Inflammatory macrophage treated with lipopolysaccharide for 1 hour (primary cell): ENCODE results near the gene INHBB.
"Not testable (repeated sequence)": the region's sequence is repeated elsewhere in the genome, so short reads cannot be mapped to it uniquely, and the experiment has no call there.

Experiments used
- DNase-seq, 2 donors: peaks; one replicate each; pipeline ENCODE4 v3.0.0-alpha.2; 2020 to 2022

Gene INHBB

GRCh38 chr2:120316528-120317179 lies 29.3 kb upstream of the INHBB start:
- no peak for DNase-seq

DNA sequence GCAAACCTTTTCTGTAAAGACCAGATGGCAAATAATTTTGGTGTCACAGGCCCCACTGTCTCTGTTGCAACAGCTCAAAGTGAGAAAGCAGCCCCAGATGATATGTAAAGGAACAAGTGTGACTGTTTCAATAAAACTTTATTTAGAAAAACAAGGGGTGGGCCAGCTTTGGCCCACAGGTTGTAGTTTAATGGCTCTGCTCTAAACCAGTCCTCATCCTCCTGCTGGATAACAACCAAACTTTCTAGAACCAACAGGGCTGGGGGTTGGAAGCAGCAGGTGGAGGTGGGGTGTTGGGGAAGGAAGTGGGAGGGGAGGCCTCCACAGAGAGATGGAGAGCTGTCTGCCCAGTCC lies 28.8 kb upstream of the INHBB start:
- no peak for DNase-seq

DNA sequence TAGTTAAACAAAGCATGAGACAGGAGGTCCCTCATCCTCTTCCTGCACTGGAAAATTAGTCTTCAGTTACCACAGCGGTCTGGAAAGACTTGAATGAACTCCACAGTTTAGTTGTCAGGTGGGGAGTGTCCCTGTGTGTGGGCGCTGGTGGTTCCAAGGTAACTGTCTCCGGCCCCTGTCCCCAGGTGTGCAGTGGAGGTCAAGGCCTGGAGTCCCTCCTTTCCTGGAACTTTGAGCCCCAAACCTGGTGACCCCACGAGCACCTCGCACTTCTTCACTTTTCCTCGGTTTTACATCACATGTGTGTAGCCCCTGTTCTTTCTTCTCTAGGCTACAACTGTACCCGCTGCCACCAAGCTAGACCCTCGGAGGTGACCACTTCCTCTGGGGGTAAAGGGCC lies 28.0 kb upstream of the INHBB start:
- no peak for DNase-seq

DNA sequence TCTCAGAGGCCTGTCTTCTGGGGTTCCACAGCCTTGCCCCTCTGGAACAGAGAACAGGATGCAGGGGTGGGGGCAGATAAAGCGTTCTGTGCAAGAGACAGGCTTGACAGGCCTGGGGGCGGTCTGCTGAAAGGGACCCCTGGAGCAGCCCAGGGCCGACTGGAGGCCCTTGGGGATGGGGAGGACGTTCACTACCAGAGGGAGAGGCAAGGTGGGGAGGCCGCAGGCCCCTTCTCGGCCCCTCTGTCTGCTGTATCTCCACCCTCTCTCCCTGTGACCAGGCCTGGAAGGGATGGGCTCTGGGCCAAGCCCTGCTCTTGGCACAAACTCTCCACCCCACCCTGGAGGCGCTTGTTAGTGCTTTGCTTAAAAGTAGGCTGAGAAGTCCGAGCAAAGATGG lies 27.3 kb upstream of the INHBB start:
- DNase-seq, result no peak

DNA sequence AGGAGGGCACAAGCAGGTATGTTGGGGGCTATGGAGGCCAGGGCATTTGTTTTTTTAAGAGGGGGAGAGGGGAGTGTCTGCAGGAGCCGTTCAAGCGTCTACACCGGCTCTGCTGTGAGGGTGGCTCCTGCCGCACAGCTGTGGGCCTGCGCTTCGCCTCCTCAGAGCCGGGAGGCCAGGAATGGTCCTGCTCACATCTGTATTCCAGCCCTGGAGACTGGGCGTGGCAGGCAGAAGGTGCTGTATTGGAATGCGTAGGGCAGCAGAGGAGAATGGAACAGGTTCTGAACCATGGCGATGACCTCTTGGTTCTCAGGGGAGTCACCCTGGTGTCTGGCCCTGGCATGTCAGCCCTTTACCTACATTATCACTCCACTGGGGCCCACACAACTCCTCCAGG lies 26.8 kb upstream of the INHBB start:
- DNase-seq, result no peak

DNA sequence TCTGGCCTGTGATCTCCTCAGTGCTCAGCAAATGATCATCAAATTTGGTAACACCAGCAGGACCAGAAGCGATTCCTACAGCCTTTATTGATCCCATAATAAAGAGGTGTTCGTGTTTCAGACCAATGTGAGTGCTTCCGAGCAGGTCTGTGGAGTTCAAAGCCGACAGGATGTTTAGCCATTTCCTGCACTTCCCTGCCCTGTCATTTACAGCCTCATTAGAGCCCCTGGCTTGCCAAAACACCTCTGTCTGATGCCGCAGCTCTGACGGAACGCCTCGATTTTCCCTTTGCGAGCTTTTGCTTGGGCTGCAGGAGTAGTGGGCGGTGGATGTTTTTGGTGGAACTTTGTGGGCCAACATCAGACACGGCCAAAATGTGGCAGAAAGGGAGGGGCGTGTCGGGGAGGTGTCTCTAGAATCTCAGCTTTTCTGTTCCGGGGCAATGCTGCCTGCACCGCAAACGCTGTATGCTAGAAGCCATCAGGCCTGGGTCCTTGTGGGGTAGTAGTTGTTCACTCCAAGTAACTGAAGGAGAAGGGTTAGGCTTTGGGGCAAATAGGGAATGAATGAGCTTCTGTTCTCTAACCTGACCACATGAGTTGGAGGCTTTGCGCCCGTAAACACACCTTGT lies 26.1 kb upstream of the INHBB start:
- no peak for DNase-seq

GRCh38 chr2:120320318-120320851 lies 25.6 kb upstream of the INHBB start:
- DNase-seq, result no peak

DNA sequence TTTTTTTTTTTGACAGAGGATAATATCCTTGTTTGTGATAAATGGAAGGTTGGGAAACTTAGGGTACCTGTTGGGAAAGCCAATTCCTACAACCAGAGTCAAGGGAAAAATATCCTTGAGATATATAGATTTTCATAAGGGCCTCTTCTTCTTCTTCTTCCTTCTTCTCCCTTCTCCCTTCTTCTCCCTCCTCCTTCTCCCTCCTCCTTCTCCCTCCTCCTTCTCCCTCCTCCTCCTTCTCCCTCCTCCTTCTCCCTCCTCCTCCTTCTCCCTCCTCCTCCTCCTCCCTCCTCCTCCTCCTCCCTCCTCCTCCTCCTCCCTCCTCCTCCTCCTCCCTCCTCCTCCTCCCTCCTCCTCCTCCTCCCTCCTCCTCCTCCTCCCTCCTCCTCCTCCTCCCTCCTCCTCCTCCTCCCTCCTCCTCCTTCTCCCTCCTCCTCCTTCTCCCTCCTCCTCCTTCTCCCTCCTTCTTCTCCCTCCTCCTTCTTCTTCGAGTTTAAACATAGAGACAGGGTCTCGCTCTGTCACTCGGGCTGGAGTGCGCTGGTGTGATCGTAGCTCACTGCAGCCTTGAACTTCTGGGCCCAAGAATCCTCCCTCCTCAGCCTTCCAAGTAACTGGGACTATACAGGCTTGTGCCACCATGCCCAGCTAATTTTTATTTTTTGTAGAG lies 24.9 kb upstream of the INHBB start:
- DNase-seq, result not testable (repeated sequence)

GRCh38 chr2:120321721-120322284 lies 24.1 kb upstream of the INHBB start:
- no peak for DNase-seq

GRCh38 chr2:120322329-120322728 lies 23.6 kb upstream of the INHBB start:
- DNase-seq, result no peak

DNA sequence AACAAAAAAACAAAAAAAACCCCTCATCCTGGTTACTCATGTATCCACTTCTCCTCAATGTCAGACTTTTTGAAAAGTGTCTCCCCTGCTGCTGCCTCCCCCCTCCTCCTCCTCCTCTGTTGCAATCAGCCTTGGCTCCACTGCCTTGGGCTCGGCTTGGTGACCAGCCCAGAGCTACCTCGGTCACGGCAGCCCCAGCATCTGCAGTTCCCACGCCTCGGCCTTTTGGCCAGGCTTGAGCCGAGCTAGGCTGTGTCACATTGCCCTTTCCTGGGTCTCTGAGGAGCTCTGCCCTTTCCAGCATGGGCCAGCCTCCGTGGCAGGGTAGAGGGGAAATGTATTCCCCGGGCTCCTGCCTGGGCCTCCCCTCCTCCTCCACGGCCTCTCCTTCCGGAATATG lies 22.7 kb upstream of the INHBB start:
- DNase-seq, result no peak

DNA sequence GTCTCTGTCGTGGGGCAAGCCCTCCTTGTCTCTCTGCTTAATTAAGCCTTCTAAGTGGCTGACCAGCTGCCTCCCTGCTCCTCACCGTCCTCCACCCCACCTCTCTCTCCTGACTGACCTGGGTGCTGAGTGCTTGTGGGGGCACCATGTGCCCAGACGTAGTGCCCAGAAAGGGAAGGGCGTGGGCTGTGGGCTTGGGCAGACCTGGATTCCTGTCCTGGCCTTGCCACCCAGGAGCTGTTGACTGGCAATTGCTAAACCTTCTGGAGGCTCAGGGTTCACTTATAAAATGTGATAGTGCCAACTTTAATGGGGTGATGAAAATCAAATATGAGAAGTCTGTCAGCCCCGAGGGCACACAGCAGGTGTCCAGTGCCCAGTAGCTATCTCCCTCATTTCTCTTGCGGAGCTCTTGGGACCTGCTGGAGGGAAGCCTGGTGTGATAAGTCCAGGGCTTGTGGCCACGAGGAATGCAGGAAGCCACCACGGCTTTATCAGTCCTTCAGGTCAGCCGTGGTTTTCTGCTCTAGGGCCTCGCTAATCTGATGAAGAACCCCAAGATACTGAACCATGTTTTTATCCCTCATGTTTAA lies 22.0 kb upstream of the INHBB start:
- no peak for DNase-seq

- DNase-seq, result no peak
Measured at GRCh38 chr2:120324933-120325332, 21.0 kb upstream of the INHBB start.

DNA sequence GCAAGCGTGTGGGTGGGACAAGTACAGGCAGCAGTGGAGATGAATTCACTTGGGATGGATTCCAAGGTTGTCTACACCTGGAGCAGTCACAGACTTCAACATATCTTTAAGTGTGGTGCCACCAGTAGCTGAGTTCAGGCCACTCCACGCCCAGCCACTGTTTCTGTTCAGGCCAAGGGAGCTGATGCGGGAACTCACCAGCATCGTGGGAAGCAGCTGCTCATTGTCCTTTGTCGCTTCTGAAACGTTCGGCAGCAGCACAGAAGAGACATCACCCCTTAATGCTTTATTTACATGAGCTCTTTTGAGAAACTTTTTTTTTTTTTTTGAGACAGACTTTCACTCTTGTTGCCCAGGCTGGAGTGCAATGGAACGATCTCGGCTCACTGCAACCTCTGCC lies 19.9 kb upstream of the INHBB start:
- no peak for DNase-seq

DNA sequence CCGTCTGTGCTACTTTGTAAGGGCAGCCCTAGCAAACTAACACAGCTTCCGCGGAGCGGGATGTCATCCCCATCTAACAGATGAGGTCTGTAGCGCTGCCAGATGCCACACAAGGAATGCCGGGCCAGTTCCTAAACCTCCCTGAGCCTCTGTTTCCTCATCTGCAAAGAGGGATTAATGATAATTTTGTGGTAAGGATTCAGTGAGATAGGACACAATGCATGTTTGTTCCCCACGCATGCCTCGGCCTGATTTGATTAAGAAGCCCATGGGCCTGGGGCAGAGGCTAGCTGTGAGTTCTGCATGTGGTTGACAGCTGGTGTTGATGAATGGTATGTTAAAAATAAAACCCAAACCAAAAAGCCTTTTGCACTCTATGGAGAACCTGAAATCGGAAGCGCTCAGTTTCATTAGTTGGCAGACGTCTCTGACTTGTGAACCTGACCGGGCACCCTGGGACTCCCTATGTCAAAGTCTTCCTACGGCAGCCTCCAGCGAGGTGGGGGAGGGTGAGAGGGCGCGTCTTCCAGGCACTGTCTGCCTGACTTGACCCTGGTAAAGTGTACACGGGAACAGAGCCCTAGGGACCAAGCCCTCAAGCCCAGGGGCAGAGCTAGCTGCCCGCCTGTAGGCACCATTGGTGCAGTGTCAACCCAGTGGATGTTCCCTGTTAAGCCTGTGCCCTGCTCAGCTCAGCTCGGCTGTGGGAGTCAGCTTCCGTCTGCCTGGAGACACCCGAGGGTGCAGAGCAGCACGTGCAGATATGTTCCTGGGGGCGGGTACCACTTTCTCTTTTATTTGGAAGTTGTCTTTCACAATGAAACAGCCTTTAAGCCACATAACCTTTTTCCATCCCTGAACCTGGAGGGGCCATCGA lies 14.8 kb upstream of the INHBB start:
- DNase-seq, result no peak

- DNase-seq, result no peak
Measured at GRCh38 chr2:120331903-120332302, 14.0 kb upstream of the INHBB start.

DNA sequence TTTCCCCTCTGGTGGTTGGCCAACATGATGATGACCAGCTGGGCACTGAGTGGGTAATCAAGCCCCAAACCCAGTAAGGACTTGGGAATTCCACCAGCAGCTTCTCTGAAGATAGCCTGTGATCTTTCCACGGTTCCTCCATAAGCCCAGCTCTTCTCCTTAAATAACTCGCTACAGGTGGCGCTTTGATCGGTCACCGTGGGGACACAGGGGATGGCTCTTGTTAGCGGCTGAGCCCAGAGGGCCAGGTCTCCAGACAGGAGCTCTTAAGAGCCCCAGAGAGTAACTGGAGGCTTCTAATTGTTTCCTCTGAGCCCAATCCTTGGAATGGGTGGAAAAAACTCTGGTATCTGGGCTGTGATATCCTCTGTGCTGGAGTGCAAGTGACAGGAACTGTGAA lies 13.6 kb upstream of the INHBB start:
- no peak for DNase-seq

GRCh38 chr2:120334068-120334467 lies 11.9 kb upstream of the INHBB start:
- no peak for DNase-seq

- DNase-seq, result no peak
Measured at GRCh38 chr2:120336749-120337148, 9.2 kb upstream of the INHBB start.

DNA sequence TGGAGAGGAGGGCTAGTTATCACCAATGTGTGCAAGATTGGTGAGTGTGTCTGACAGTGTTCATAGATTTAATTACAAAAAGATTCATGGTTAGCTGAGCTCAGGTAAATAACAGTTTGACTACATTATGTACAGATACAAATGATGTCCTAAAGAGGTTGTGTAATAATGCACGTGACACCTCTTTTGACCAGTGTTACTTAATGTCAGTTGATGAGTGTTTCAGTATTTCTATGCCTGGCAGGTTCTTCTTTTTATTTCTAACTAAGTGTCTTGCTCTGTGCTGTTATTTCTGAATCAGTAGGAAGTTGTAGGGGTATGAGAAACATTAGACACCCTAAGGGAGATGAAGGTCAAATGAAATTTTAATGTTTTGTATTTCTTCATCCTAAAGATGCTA lies 7.9 kb upstream of the INHBB start:
- peak; percentile 73 to 77 for DNase-seq

- DNase-seq, result no peak
Measured at GRCh38 chr2:120341977-120342376, 4.0 kb upstream of the INHBB start.

DNA sequence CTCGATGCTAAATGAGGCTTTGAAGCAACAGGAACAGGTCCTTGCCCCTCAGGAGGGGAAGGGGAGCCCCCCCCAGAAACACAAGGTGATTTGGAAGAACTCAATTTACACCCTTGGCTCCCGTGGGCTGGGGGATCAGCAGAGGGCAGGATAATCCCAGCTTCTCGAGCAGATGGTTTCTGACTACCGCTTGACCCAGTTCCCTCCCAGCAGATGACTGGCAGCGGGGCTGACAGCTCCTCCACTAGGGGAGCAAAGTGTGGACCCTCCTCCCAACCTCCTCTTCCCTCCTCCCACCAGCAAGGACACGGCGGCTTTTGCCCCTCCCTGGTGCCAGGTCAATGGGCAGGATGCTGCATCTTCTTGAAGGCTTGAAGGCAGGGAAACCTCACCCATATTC lies 3.5 kb upstream of the INHBB start:
- no peak for DNase-seq

- no peak for DNase-seq
Measured at GRCh38 chr2:120343100-120343432, 2.9 kb upstream of the INHBB start.
